Activated CD4-positive, alpha-beta T cell treated with anti-CD3 and anti-CD28 coated beads, Interleukin-2, amount 50 U/mL, for 24 hours (primary cell): ENCODE measurements around the gene GNG4.
A peak's percentile ranks its signal among the peaks of the same experiment; 100 is the strongest.

Experiments used
- DNase-seq, 2 donors: peaks; one replicate each; pipeline ENCODE4 v3.0.0-alpha.2; 2020; ENCODE audit warnings: low read depth in 1 of 2, low spot score in 1 of 2

GNG4 gene

GRCh38 chr1:235649368-235650163 lies at the start of gene GNG4:
GNG4 (minus strand) TSS chr1:235649784; CDS start chr1:235583838, 65,946 bp downstream.
- no peak for DNase-seq

- DNase-seq = peak in 1 of 2 donors; percentile 13
Measured at GRCh38 chr1:235697508-235697907, 47.9 kb upstream of the GNG4 start.

GRCh38 chr1:235689356-235689755 lies 39.8 kb upstream of the GNG4 start:
- no peak for DNase-seq

GRCh38 chr1:235688096-235688495 lies 38.5 kb upstream of the GNG4 start:
- DNase-seq = no peak

- DNase-seq = no peak
Measured at GRCh38 chr1:235683653-235684052, 34.1 kb upstream of the GNG4 start.

GRCh38 chr1:235682216-235682615 lies 32.6 kb upstream of the GNG4 start:
- no peak for DNase-seq

- DNase-seq = no peak
Measured at GRCh38 chr1:235679644-235680043, 30.1 kb upstream of the GNG4 start.

- DNase-seq = no peak
Measured at GRCh38 chr1:235679005-235679404, 29.4 kb upstream of the GNG4 start.

GRCh38 chr1:235675152-235675890 lies 25.7 kb upstream of the GNG4 start:
- no peak for DNase-seq

GRCh38 chr1:235673981-235674380 lies 24.4 kb upstream of the GNG4 start:
- DNase-seq = no peak

GRCh38 chr1:235671992-235672391 lies 22.4 kb upstream of the GNG4 start:
- DNase-seq = no peak

- DNase-seq = no peak
Measured at GRCh38 chr1:235670157-235670776, 20.7 kb upstream of the GNG4 start.

- no peak for DNase-seq
Measured at GRCh38 chr1:235669277-235669676, 19.7 kb upstream of the GNG4 start.

GRCh38 chr1:235663628-235664027 lies 14.0 kb upstream of the GNG4 start:
- DNase-seq = no peak

GRCh38 chr1:235661568-235661967 lies 12.0 kb upstream of the GNG4 start:
- no peak for DNase-seq

- no peak for DNase-seq
Measured at GRCh38 chr1:235659186-235659771, 9.7 kb upstream of the GNG4 start.

GRCh38 chr1:235657747-235658526 lies 8.4 kb upstream of the GNG4 start:
- no peak for DNase-seq

GRCh38 chr1:235657269-235657668 lies 7.7 kb upstream of the GNG4 start:
- DNase-seq = no peak

GRCh38 chr1:235652364-235652763 lies 2.8 kb upstream of the GNG4 start:
- DNase-seq = no peak

GRCh38 chr1:235651170-235651806 lies 1.7 kb upstream of the GNG4 start:
- DNase-seq = no peak
